GM23338 (cell line): ENCODE results near the gene HADHB. TPM values are rescaled to one million over a fixed set of nuclear protein-coding genes. Genes with fewer than 3 reads are reported as not detected.

Experiments
- ATAC-seq: fragments of 200-7000 bp; cut with Tn5 transposase; 3 replicates; pipeline ENCODE4 v1.9.1; 2020
- DNase-seq: peaks from one replicate; pipeline ENCODE4 v3.0.0-alpha.2; 2015; ENCODE audit warnings: low spot score
- H2AFZ ChIP-seq: fragments of 200-600 bp; sonication (generic); 2 replicates; pipeline ENCODE4 v1.8.0; 2016; ENCODE audit warnings: antibody characterized with exemption, mild to moderate bottlenecking, moderate library complexity
- H3F3A ChIP-seq: fragments of 200-600 bp; sonication (generic); replicated peaks from 2 replicates; pipeline ENCODE4 v1.8.0; 2017; ENCODE audit warnings: antibody characterized with exemption, mixed run types, low read depth
- H3K27ac ChIP-seq: fragments of 200-600 bp; sonication (generic); 2 replicates; pipeline ENCODE4 v1.6.1; 2016; ENCODE audit warnings: low read depth
- H3K27me3 ChIP-seq: fragments of 200-600 bp; sonication (generic); 2 replicates; pipeline ENCODE4 v1.8.0; 2016; ENCODE audit warnings: mild to moderate bottlenecking, mixed run types, moderate library complexity; ENCODE audit not compliant: insufficient read depth
- H3K36me3 ChIP-seq: fragments of 200-600 bp; sonication (generic); 2 replicates; pipeline ENCODE4 v1.8.0; 2016; ENCODE audit warnings: mild to moderate bottlenecking; ENCODE audit not compliant: insufficient read depth
- H3K4me1 ChIP-seq: fragments of 200-600 bp; sonication (generic); 2 replicates; pipeline ENCODE4 v1.8.0; 2016; ENCODE audit warnings: mild to moderate bottlenecking, moderate library complexity; ENCODE audit not compliant: insufficient read depth
- H3K4me2 ChIP-seq: fragments of 200-600 bp; sonication (generic); 2 replicates; pipeline ENCODE4 v1.7.1; 2017; ENCODE audit warnings: mixed run types
- H3K4me3 ChIP-seq: fragments of 200-600 bp; sonication (generic); 2 replicates; pipeline ENCODE4 v1.6.1; 2016; ENCODE audit warnings: mixed run types
- H3K79me2 ChIP-seq: fragments of 200-600 bp; sonication (generic); replicated peaks from 2 replicates; pipeline ENCODE4 v1.8.0; 2017; ENCODE audit warnings: mild to moderate bottlenecking; ENCODE audit not compliant: insufficient read depth
- H3K9me2 ChIP-seq: fragments of 200-600 bp; sonication (generic); 2 replicates; pipeline ENCODE4 v1.8.0; 2017; ENCODE audit not compliant: insufficient read depth
- H4K20me1 ChIP-seq: fragments of 200-600 bp; sonication (generic); replicated peaks from 2 replicates; pipeline ENCODE4 v1.8.0; 2017; ENCODE audit warnings: mild to moderate bottlenecking; ENCODE audit not compliant: insufficient read depth
- H3K27ac Mint-ChIP-seq: 2 replicates; pipeline ENCODE4 v1.8.0; 2020; ENCODE audit warnings: inconsistent platforms, mild to moderate bottlenecking, moderate library complexity, mixed read lengths
- H3K27me3 Mint-ChIP-seq: 3 replicates; pipeline ENCODE4 v1.8.0; 2022; ENCODE audit warnings: low read depth, mild to moderate bottlenecking, moderate library complexity, mixed read lengths, inconsistent platforms; ENCODE audit not compliant: insufficient read depth, poor library complexity
- H3K36me3 Mint-ChIP-seq: 3 replicates; pipeline ENCODE4 v1.8.0; 2021; ENCODE audit warnings: low read depth, mild to moderate bottlenecking, inconsistent platforms, moderate library complexity, mixed read lengths
- H3K4me1 Mint-ChIP-seq: 3 replicates; pipeline ENCODE4 v1.8.0; 2020; ENCODE audit warnings: mild to moderate bottlenecking, inconsistent platforms, mixed read lengths
- H3K4me3 Mint-ChIP-seq: 3 replicates; pipeline ENCODE4 v1.8.0; 2021; ENCODE audit warnings: moderate library complexity, mild to moderate bottlenecking, inconsistent platforms, mixed read lengths
- H3K9me3 Mint-ChIP-seq: 3 replicates; pipeline ENCODE4 v1.8.0; 2020; ENCODE audit warnings: moderate library complexity, mild to moderate bottlenecking, inconsistent platforms, mixed read lengths
- CREB1 ChIP-seq: fragments of 250-450 bp; sonication (Bioruptor Pico); IDR thresholded peaks from 2 replicates; pipeline ENCODE4 v1.5.0; 2020; ENCODE audit warnings: low read depth, mild to moderate bottlenecking, moderate library complexity
- CTCF ChIP-seq, 2 experiments: fragments of 200-600 bp in 1 of 2; sonication (generic) in 1 of 2; conservative IDR thresholded peaks; 2 replicates each; pipeline versions ENCODE4 v1.5.1 to v1.6.1; 2016 to 2017; ENCODE audit warnings: antibody characterized with exemption in 2 of 2, low read depth in 2 of 2, mild to moderate bottlenecking in 2 of 2, moderate library complexity in 1 of 2
- EZH2 ChIP-seq: fragments of 200-600 bp; sonication (generic); IDR thresholded peaks from one replicate; pipeline ENCODE4 v1.8.0; 2017; ENCODE audit warnings: antibody characterized with exemption, mild to moderate bottlenecking, low read depth; ENCODE audit not compliant: unreplicated experiment
- EZH2phosphoT487 ChIP-seq: fragments of 200-600 bp; sonication (generic); IDR thresholded peaks from one replicate; pipeline ENCODE4 v1.8.1; 2018; ENCODE audit warnings: antibody characterized with exemption; ENCODE audit not compliant: unreplicated experiment
- JUNB ChIP-seq: IDR thresholded peaks from one replicate; pipeline ENCODE4 v1.6.1; 2016; ENCODE audit warnings: antibody characterized with exemption; ENCODE audit not compliant: unreplicated experiment
- NANOG ChIP-seq: IDR thresholded peaks from 2 replicates; pipeline ENCODE4 v1.6.1; 2016; ENCODE audit warnings: antibody characterized with exemption, borderline replicate concordance
- POLR2AphosphoS5 ChIP-seq: IDR thresholded peaks from 2 replicates; pipeline ENCODE4 v1.6.1; 2016; ENCODE audit warnings: antibody characterized with exemption, low read depth
- REST ChIP-seq: IDR thresholded peaks from one replicate; pipeline ENCODE4 v1.6.1; 2018; ENCODE audit warnings: antibody characterized with exemption; ENCODE audit not compliant: unreplicated experiment
- STAT1 ChIP-seq: IDR thresholded peaks from one replicate; pipeline ENCODE4 v1.6.1; 2016; ENCODE audit warnings: antibody characterized with exemption; ENCODE audit not compliant: unreplicated experiment
- ZNF114 ChIP-seq: fragments of 250-450 bp; sonication (Bioruptor Pico); IDR thresholded peaks from 2 replicates; pipeline ENCODE4 v1.5.0; 2020; ENCODE audit warnings: mild to moderate bottlenecking, moderate library complexity
- ZNF331 ChIP-seq: fragments of 250-450 bp; sonication (Bioruptor Pico); IDR thresholded peaks from 2 replicates; pipeline ENCODE4 v1.5.0; 2020; ENCODE audit warnings: low read depth, mild to moderate bottlenecking, moderate library complexity
- ZNF462 ChIP-seq: fragments of 250-450 bp; sonication (Bioruptor Pico); IDR thresholded peaks from 2 replicates; pipeline ENCODE4 v1.5.0; 2020; ENCODE audit warnings: mild to moderate bottlenecking, moderate library complexity
- polyA plus RNA-seq: library from polyadenylated mRNA; unstranded; fragments of >200 nt; fragmentation: Nextera tagmentation; extraction: Ambion mirVana; gene quantifications from 2 replicates; pipeline ENCODE4 v1.2.1, GENCODE V29; 2016
- total RNA-seq: library from RNA; depleted of rRNA; stranded (reverse); fragments of >200 nt; shearing (Covaris generic); gene quantifications from 2 replicates; pipeline ENCODE4 v1.2.3, GENCODE V29; 2014

Gene HADHB
- total and polyA plus RNA-seq, 2 experiments from 2014 or later, result 41.1 to 43.4 TPM

- TF ChIP-seq POLR2AphosphoS5 (no peak), CTCF (conservative IDR thresholded peaks at IDR 0.05; ENCODE audit: low read depth in 2 of 2) (no peak)
Observed at GRCh38 chr2:26195040-26195984, 49.4 kb upstream of the HADHB start (continued).

GRCh38 chr2:26196683-26197418 is 47.9 kb upstream of the HADHB start:
- no peaks in the 10 kb centered on the region for H3K27me3 ChIP-seq
- no peaks in the 10 kb centered on the region; the same call in none of the 2 replicates for H4K20me1 ChIP-seq
- ATAC-seq (no peak), DNase-seq (no peak)
- H3K9me3 Mint-ChIP-seq, result no peaks in the 10 kb centered on the region
- H2AFZ ChIP-seq, result no peak overlapping the region
- H3K4me2 ChIP-seq, result no peak overlapping the region
- no peak overlapping the region for H3K27ac ChIP-seq
- no peaks in the 10 kb centered on the region for H3K4me1 ChIP-seq
- H3K27me3 Mint-ChIP-seq, result no peaks in the 10 kb centered on the region
- H3K27ac Mint-ChIP-seq, result no peak overlapping the region
- H3K9me2 ChIP-seq, result no peaks in the 10 kb centered on the region
- H3K4me3 Mint-ChIP-seq, result no peak overlapping the region
- H3K4me3 ChIP-seq, result no peak overlapping the region
- H3K4me1 Mint-ChIP-seq, result no peaks in the 10 kb centered on the region
- H3K36me3 Mint-ChIP-seq, result peaks cover 77% of the 10 kb centered on the region
- H3K79me2 ChIP-seq, result no peaks in the 10 kb centered on the region
- H3K36me3 ChIP-seq, result peaks cover 46% of the 10 kb centered on the region
- H3F3A ChIP-seq, result 0 out of 2 replicates have a peak, but pooled peaks cover 3% of the 10 kb centered on the region
- TF ChIP-seq NANOG (no peak), EZH2phosphoT487 (no peak), ZNF114 (CRISPR knock-in tag) (no peak), REST (no peak), ZNF331 (CRISPR knock-in tag) (no peak), EZH2 (no peak), CREB1 (CRISPR knock-in tag) (no peak), STAT1 (no peak), ZNF462 (no peak), POLR2AphosphoS5 (no peak), JUNB (no peak)
